ENCODE measurements around the gene HOXC13. TPM values are rescaled to one million over a fixed set of nuclear protein-coding genes. Genes with fewer than 3 reads are reported as not detected.
A peak's percentile ranks its signal among the peaks of the same experiment; 100 is the strongest.

The HOXC13 gene
- total and polyA plus RNA-seq, 9 of the 15 experiments (the other 6 are each of a cell fraction or from before 2014, with no cell fraction given) = 0.03 to 0.29 (median 0.17) TPM; not detected in 2

- peak; percentile 7 for TF ChIP-seq MGA (IDR thresholded peaks at IDR 0.05)
- no peak for TF ChIP-seq ATF2 (CRISPR knock-in tag; IDR thresholded peaks at IDR 0.05)
- TF ChIP-seq HDAC1 (IDR thresholded peaks at IDR 0.05) = peak in 1 of 2 experiments; percentile 35; a peak in 2 of 4 replicates
- TF ChIP-seq MLLT1 (IDR thresholded peaks at IDR 0.05) = 0 out of 4 replicates have a peak, but pooled peaks of 1 of the 2 experiments have one; percentile 6
- no peak for TF ChIP-seq GTF2E2 (tag; IDR thresholded peaks at IDR 0.05)
- TF ChIP-seq NFATC3 (IDR thresholded peaks at IDR 0.05) = no peak
- peak; percentile 73 for TF ChIP-seq FIP1L1 (IDR thresholded peaks at IDR 0.05; ENCODE audit: low read depth, low read length, poor library complexity, severe bottlenecking)
Observed at GRCh38 chr12:53994264-53995001, 55.8 kb downstream of the HOXC13 start (continued).

Data from K562 (cell line).